Stimulated activated CD4-positive, alpha-beta T cell treated with anti-CD3 and anti-CD28 coated beads, Interleukin-2, amount 100 ng/mL, for 24 hours (primary cell): ENCODE data around the gene ELP2.
A peak's percentile ranks its signal among the peaks of the same experiment; 100 is the strongest.
"Not testable (repeated sequence)": the region's sequence is repeated elsewhere in the genome, so short reads cannot be mapped to it uniquely, and the experiment has no call there.

Experiments used
- DNase-seq, 2 donors: peaks; one replicate each; pipeline ENCODE4 v3.0.0-alpha.2; 2020

ELP2 gene

GRCh38 chr18:36167692-36168218 is 38.1 kb downstream of the ELP2 start:
- DNase-seq: no peak

GRCh38 chr18:36168296-36168695 is 38.6 kb downstream of the ELP2 start:
- not testable (repeated sequence) for DNase-seq

GRCh38 chr18:36169938-36170337 is 40.2 kb downstream of the ELP2 start:
- DNase-seq: no peak

GRCh38 chr18:36175481-36175880 is 45.8 kb downstream of the ELP2 start:
- no peak for DNase-seq

- DNase-seq: no peak
Measured at GRCh38 chr18:36176177-36176584, 46.5 kb downstream of the ELP2 start.

GRCh38 chr18:36176711-36177110 is 47.0 kb downstream of the ELP2 start:
- DNase-seq: no peak

GRCh38 chr18:36177913-36178312 is 48.2 kb downstream of the ELP2 start:
- DNase-seq: no peak

GRCh38 chr18:36179562-36180355 is 50.1 kb downstream of the ELP2 start:
- no peak for DNase-seq

GRCh38 chr18:36181441-36181840 is 51.7 kb downstream of the ELP2 start:
- DNase-seq: no peak

- no peak for DNase-seq
Measured at GRCh38 chr18:36181898-36182506, 52.3 kb downstream of the ELP2 start.

- no peak for DNase-seq
Measured at GRCh38 chr18:36183033-36183432, 53.3 kb downstream of the ELP2 start.

- DNase-seq: no peak
Measured at GRCh38 chr18:36183987-36184386, 54.3 kb downstream of the ELP2 start.

GRCh38 chr18:36185157-36185556 is 55.5 kb downstream of the ELP2 start:
- DNase-seq: no peak

GRCh38 chr18:36185901-36186460 is 56.3 kb downstream of the ELP2 start:
- no peak for DNase-seq

- peak in 1 of 2 donors; percentile 35 for DNase-seq
Measured at GRCh38 chr18:36186461-36187192, 56.9 kb downstream of the ELP2 start.

- peak; percentile 49 to 67 for DNase-seq
Measured at GRCh38 chr18:36187193-36187825, 57.6 kb downstream of the ELP2 start, which contains the start of gene MOCOS. TSS of gene MOCOS (plus strand) at chr18:36187497. CDS start at chr18:36187540, 43 bp downstream.

- DNase-seq: no peak
Measured at GRCh38 chr18:36187826-36188721, 58.4 kb downstream of the ELP2 start.

GRCh38 chr18:36188916-36189315 is 59.2 kb downstream of the ELP2 start:
- DNase-seq: no peak

- DNase-seq: no peak
Measured at GRCh38 chr18:36189486-36189885, 59.8 kb downstream of the ELP2 start.

- no peak for DNase-seq
Measured at GRCh38 chr18:36191286-36191685, 61.6 kb downstream of the ELP2 start.

GRCh38 chr18:36191711-36192110 is 62.0 kb downstream of the ELP2 start:
- no peak for DNase-seq
